ENCODE results near the gene KCNK1. TPM values are rescaled to one million over a fixed set of nuclear protein-coding genes. Genes with fewer than 3 reads are reported as not detected.
A peak's percentile ranks its signal among the peaks of the same experiment; 100 is the strongest.

Gene KCNK1
- total and polyA plus RNA-seq, 8 donors, result 2.3 to 7.5 (median 3.8) TPM

- no peaks in the 10 kb centered on the region for H3K27me3 ChIP-seq
- no peaks in the 10 kb centered on the region for H3K9me3 ChIP-seq
- no peaks in the 10 kb centered on the region for H3K4me1 ChIP-seq
- no peak overlapping the region for H3K27ac ChIP-seq
- TF ChIP-seq, protein P1, sequence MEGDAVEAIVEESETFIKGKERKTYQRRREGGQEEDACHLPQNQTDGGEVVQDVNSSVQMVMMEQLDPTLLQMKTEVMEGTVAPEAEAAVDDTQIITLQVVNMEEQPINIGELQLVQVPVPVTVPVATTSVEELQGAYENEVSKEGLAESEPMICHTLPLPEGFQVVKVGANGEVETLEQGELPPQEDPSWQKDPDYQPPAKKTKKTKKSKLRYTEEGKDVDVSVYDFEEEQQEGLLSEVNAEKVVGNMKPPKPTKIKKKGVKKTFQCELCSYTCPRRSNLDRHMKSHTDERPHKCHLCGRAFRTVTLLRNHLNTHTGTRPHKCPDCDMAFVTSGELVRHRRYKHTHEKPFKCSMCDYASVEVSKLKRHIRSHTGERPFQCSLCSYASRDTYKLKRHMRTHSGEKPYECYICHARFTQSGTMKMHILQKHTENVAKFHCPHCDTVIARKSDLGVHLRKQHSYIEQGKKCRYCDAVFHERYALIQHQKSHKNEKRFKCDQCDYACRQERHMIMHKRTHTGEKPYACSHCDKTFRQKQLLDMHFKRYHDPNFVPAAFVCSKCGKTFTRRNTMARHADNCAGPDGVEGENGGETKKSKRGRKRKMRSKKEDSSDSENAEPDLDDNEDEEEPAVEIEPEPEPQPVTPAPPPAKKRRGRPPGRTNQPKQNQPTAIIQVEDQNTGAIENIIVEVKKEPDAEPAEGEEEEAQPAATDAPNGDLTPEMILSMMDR (IDR thresholded peaks at IDR 0.05), result no peak
- no peaks in the 10 kb centered on the region for H3K36me3 ChIP-seq
- DNase-seq (no peak), FAIRE-seq (no peak), ATAC-seq (no peak)
- intact Hi-C loops (cut with DNase I), result no loop called here
- H3K4me3 ChIP-seq, result no peak overlapping the region
These were observed 82.0 kb downstream of the KCNK1 start for GRCh38 chr1:233695901-233696300.

- TF ChIP-seq, protein P1 (IDR thresholded peaks at IDR 0.05), result no peak
- H3K27me3 ChIP-seq, result no peaks in the 10 kb centered on the region
- H3K9me3 ChIP-seq, result peaks cover 0 to 2% (median 0%) of the 10 kb centered on the region in 4 donors
- intact Hi-C loops (cut with DNase I), result no loop called here
- no peak overlapping the region for H3K27ac ChIP-seq
- no peak overlapping the region for H3K4me3 ChIP-seq
- H3K4me1 ChIP-seq, result peaks cover 5 to 14% (median 13%) of the 10 kb centered on the region in 3 donors
- 50 to 52% methylated on average over 2 of the region's 2 CpGs for WGBS, 2 donors
- no peak for FAIRE-seq
- no peak for DNase-seq
- ATAC-seq, result peak in 2 of 4 donors; percentile 25 to 52
- no peaks in the 10 kb centered on the region for H3K36me3 ChIP-seq
These were observed 86.4 kb downstream of the KCNK1 start for GRCh38 chr1:233700338-233700737.

DNA sequence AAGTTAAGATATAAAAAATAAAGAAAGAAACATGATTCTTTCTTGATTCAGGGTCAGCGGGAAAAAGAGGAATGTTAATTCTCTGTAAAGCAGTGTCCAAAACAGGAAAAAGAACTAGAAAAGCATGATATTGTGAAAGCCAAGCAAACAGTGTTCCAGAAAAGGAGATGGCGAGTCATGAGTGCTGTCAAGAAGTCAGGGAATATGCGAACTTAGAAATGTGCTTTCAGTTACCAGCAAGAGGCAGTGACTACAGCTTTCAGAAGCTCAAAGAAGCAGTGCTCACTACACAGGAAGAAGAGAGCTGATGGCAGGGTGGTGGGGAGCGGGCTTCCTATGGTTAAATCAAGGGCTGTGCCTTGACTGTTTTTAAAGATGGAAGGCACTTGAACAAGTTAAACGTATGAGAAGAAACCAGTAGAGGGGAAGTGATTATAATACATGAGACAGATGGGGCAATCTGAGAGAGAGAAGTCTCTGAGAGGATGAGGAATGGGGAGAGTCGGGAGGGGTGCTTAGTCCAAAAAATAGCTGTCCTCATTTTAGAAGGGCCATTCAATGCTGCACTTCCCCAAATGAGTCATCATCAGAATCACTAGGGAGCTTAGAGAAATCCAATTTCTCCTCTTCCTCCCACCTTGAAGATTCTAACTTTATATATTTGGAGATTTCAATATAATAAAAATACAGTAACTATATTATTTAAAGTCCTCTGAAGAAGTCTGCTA, 90.4 kb downstream of the KCNK1 start:
- no peak overlapping the region for H3K4me3 ChIP-seq
- DNase-seq (no peak), FAIRE-seq (no peak), ATAC-seq (no peak)
- TF ChIP-seq, protein P1 (IDR thresholded peaks at IDR 0.05), result no peak
- intact Hi-C loops (cut with DNase I), result no loop called here
- H3K36me3 ChIP-seq, result no peaks in the 10 kb centered on the region
- 68 to 70% methylated on average over 6 of the region's 6 CpGs for WGBS, 2 donors
- peaks cover 16 to 26% (median 17%) of the 10 kb centered on the region in 3 donors for H3K4me1 ChIP-seq
- H3K9me3 ChIP-seq, result peaks cover 0 to 4% (median 0%) of the 10 kb centered on the region in 4 donors
- peak overlapping the region in 1 of 4 donors; percentile 4 for H3K27ac ChIP-seq
- no peaks in the 10 kb centered on the region for H3K27me3 ChIP-seq

DNA sequence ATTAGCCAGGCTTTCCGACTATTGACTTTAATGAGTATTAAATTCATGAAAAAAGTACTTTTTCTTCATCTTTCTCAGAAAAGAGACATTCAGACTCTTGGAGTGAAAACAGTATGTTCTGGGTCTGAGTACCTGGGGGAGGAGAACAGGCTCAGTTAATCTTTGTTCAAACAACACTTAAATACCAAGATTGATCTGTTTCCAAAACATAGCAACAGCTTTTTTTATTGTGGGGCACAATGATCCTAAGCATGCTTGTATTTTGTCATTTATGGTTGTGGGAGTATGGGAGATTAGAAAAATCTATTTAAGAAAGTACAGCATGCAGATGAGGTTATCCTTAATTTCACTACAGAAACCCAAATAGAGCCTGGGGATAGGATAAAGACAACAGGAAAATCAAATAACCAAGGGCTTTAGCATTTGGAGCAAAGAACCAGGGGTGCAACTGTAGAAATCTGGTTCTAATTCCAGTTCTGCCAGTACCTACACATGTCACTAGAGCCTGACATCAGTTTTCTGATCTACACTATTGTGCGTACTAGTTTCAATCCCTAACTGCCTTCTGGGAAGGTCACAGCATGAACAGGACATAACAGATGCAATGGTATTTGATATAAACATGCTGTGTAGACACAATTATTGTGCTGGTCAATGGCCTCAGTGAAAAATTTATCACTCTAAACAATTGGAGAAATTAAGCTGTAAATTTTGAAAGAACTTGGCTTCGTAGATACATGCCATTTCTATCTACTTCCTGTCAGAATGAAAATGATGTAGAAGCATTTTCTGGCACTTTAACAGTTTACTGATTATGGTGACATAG, 91.2 kb downstream of the KCNK1 start:
- intact Hi-C loops (cut with DNase I), result no loop called here
- TF ChIP-seq, protein P1 (IDR thresholded peaks at IDR 0.05), result no peak
- H3K36me3 ChIP-seq, result no peaks in the 10 kb centered on the region
- no peaks in the 10 kb centered on the region for H3K27me3 ChIP-seq
- 65 to 79% methylated on average over 3 of the region's 3 CpGs for WGBS, 2 donors
- peaks cover 16 to 26% (median 17%) of the 10 kb centered on the region in 3 donors for H3K4me1 ChIP-seq
- H3K9me3 ChIP-seq, result peaks cover 0 to 4% (median 0%) of the 10 kb centered on the region in 4 donors
- no peak for ATAC-seq
- H3K27ac ChIP-seq, result peak overlapping the region in 1 of 4 donors; percentile 4
- FAIRE-seq, result no peak
- DNase-seq, result no peak
- no peak overlapping the region for H3K4me3 ChIP-seq

Data from pancreas (tissue), 10 donors.